Measurements from ENCODE around the gene SORD. TPM values are rescaled to one million over a fixed set of nuclear protein-coding genes. Genes with fewer than 3 reads are reported as not detected.

The SORD gene
- total RNA-seq, 2 donors from 2014 or later, result 197 to 593 TPM

- Histone ChIP-seq H3K4me1 (replicated peaks) (no peaks in the 10 kb centered on the region), H3K36me3 (no peaks in the 10 kb centered on the region), H3K27ac (no peak overlapping the region), H3K27me3 (replicated peaks; ENCODE audit: insufficient read depth) (no peaks in the 10 kb centered on the region), H3K9me3 (no peaks in the 10 kb centered on the region), H3K4me3 (no peak overlapping the region)
- TF ChIP-seq, protein P1, sequence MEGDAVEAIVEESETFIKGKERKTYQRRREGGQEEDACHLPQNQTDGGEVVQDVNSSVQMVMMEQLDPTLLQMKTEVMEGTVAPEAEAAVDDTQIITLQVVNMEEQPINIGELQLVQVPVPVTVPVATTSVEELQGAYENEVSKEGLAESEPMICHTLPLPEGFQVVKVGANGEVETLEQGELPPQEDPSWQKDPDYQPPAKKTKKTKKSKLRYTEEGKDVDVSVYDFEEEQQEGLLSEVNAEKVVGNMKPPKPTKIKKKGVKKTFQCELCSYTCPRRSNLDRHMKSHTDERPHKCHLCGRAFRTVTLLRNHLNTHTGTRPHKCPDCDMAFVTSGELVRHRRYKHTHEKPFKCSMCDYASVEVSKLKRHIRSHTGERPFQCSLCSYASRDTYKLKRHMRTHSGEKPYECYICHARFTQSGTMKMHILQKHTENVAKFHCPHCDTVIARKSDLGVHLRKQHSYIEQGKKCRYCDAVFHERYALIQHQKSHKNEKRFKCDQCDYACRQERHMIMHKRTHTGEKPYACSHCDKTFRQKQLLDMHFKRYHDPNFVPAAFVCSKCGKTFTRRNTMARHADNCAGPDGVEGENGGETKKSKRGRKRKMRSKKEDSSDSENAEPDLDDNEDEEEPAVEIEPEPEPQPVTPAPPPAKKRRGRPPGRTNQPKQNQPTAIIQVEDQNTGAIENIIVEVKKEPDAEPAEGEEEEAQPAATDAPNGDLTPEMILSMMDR (IDR thresholded peaks at IDR 0.05), result no peak
- TF ChIP-seq POLR2A (IDR thresholded peaks at IDR 0.05), result no peak
- no peak for TF ChIP-seq POLR2AphosphoS5 (IDR thresholded peaks at IDR 0.05)
- no peak for DNase-seq (ENCODE audit: low spot score)
- WGBS, result 99% methylated on average over 9 of the region's 11 CpGs
- intact Hi-C loops (cut with DNase I), result no loop called here
Measured at GRCh38 chr15:45095661-45096060, 72.7 kb downstream of the SORD start.

- 92% methylated on average over 7 of the region's 7 CpGs for WGBS
- Histone ChIP-seq H3K36me3 (no peaks in the 10 kb centered on the region), H3K4me1 (replicated peaks) (no peaks in the 10 kb centered on the region), H3K9me3 (no peaks in the 10 kb centered on the region), H3K27ac (no peak overlapping the region), H3K27me3 (replicated peaks; ENCODE audit: insufficient read depth) (no peaks in the 10 kb centered on the region), H3K4me3 (no peak overlapping the region)
- intact Hi-C loops (cut with DNase I), result no loop called here
- TF ChIP-seq POLR2A (IDR thresholded peaks at IDR 0.05), result no peak
- TF ChIP-seq, protein P1 (IDR thresholded peaks at IDR 0.05), result no peak
- no peak for DNase-seq (ENCODE audit: low spot score)
Measured at GRCh38 chr15:45097466-45097865, 74.5 kb downstream of the SORD start.

- H3K4me3 ChIP-seq, result no peak overlapping the region
- no peaks in the 10 kb centered on the region for H3K4me1 ChIP-seq (replicated peaks)
- H3K27me3 ChIP-seq (replicated peaks; ENCODE audit: insufficient read depth), result no peaks in the 10 kb centered on the region
- H3K9me3 ChIP-seq, result no peaks in the 10 kb centered on the region
- H3K27ac ChIP-seq, result no peak overlapping the region
- intact Hi-C loops (cut with DNase I), result no loop called here
- no peaks in the 10 kb centered on the region for H3K36me3 ChIP-seq
- no peak for TF ChIP-seq POLR2A (IDR thresholded peaks at IDR 0.05)
- TF ChIP-seq, protein P1 (IDR thresholded peaks at IDR 0.05), result no peak
- no peak for TF ChIP-seq POLR2AphosphoS5 (IDR thresholded peaks at IDR 0.05)
- no peak for DNase-seq (ENCODE audit: low spot score)
- WGBS, result 88% methylated on average over 23 of the region's 23 CpGs
Measured at GRCh38 chr15:45099549-45100165, 76.7 kb downstream of the SORD start.

DNA sequence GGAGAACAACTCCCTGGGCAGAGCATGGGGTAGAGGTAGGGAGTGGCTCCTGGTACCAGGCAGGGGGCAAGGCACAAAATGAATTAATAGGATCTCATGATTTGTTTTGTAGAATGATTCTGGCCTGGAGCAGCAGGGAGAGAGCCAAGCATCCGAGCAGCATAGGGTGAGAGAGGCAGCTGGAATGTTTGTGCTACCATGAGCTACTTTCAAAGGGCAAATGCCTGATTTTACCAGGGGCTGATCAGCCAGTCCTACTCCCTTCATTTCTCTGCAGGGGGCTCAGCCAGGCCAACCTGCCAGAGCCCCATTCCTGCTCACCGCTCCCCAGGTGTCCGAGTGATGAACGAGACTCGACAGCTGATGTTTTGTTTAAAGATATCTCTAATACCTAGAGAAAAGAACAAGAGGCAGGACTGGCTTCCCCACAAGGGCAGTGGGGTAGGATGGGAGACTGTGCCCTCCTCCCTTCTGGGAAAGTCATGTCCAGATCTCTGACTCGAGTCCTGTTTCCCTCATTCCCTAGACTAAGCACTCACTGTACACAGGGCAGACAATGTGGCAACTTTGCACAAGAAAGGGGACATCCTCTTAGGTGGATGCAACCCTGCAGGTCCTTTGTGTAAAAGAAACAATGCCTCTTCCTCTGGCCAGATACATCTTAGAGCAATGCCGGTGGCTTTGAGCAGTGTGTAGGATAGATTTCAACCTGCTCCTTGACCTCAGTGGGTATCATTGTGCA lies 78.1 kb downstream of the SORD start:
- WGBS, result 68% methylated on average over 7 of the region's 7 CpGs
- Histone ChIP-seq H3K27ac (no peak overlapping the region), H3K9me3 (no peaks in the 10 kb centered on the region), H3K4me3 (no peak overlapping the region), H3K36me3 (no peaks in the 10 kb centered on the region), H3K4me1 (replicated peaks) (no peaks in the 10 kb centered on the region), H3K27me3 (replicated peaks; ENCODE audit: insufficient read depth) (no peaks in the 10 kb centered on the region)
- TF ChIP-seq, protein P1 (IDR thresholded peaks at IDR 0.05), result no peak
- TF ChIP-seq POLR2AphosphoS5 (IDR thresholded peaks at IDR 0.05) (no peak), POLR2A (IDR thresholded peaks at IDR 0.05) (no peak)
- intact Hi-C loops (cut with DNase I), result no loop called here
- DNase-seq (ENCODE audit: low spot score), result no peak

- TF ChIP-seq POLR2A (IDR thresholded peaks at IDR 0.05), result no peak
- TF ChIP-seq POLR2AphosphoS5 (IDR thresholded peaks at IDR 0.05), result no peak
- TF ChIP-seq, protein P1 (IDR thresholded peaks at IDR 0.05), result no peak
- intact Hi-C loops (cut with DNase I), result no loop called here
- H3K36me3 ChIP-seq, result no peaks in the 10 kb centered on the region
- no peaks in the 10 kb centered on the region for H3K4me1 ChIP-seq (replicated peaks)
- 89% methylated on average over 12 of the region's 12 CpGs for WGBS
- H3K27ac ChIP-seq, result no peak overlapping the region
- H3K4me3 ChIP-seq, result no peak overlapping the region
- DNase-seq (ENCODE audit: low spot score), result no peak
- H3K9me3 ChIP-seq, result no peaks in the 10 kb centered on the region
- no peaks in the 10 kb centered on the region for H3K27me3 ChIP-seq (replicated peaks; ENCODE audit: insufficient read depth)
Measured at GRCh38 chr15:45101749-45102148, 78.8 kb downstream of the SORD start.
